ENCODE data around the gene ATP1A4. TPM values are rescaled to one million over a fixed set of nuclear protein-coding genes. Genes with fewer than 3 reads are reported as not detected.
"Not testable (repeated sequence)": the region's sequence is repeated elsewhere in the genome, so short reads cannot be mapped to it uniquely, and the experiment has no call there.

ATP1A4 gene
- total RNA-seq, 1 donor from 2014 or later, result not detected

GRCh38 chr1:160124705-160125478, 26.5 kb upstream of the ATP1A4 start:
- DNase-seq, result no peak

- no peak for DNase-seq
These were observed 25.7 kb upstream of the ATP1A4 start for GRCh38 chr1:160125746-160126145.

GRCh38 chr1:160126342-160126741, 25.1 kb upstream of the ATP1A4 start:
- not testable (repeated sequence) for DNase-seq

GRCh38 chr1:160127381-160127780, 24.0 kb upstream of the ATP1A4 start:
- no peak for DNase-seq

GRCh38 chr1:160127865-160128523, 23.4 kb upstream of the ATP1A4 start:
- DNase-seq, result no peak

- no peak for DNase-seq
These were observed 22.8 kb upstream of the ATP1A4 start for GRCh38 chr1:160128636-160129035.

- no peak for DNase-seq
These were observed 22.4 kb upstream of the ATP1A4 start for GRCh38 chr1:160129046-160129445.

- no peak for DNase-seq
These were observed 21.8 kb upstream of the ATP1A4 start for GRCh38 chr1:160129558-160129957.

GRCh38 chr1:160129966-160130365, 21.4 kb upstream of the ATP1A4 start:
- DNase-seq, result no peak

- DNase-seq, result no peak
These were observed 20.9 kb upstream of the ATP1A4 start for GRCh38 chr1:160130486-160130885.

GRCh38 chr1:160130939-160131338, 20.5 kb upstream of the ATP1A4 start:
- DNase-seq, result no peak

- DNase-seq, result no peak
These were observed 19.4 kb upstream of the ATP1A4 start for GRCh38 chr1:160131803-160132565.

- no peak for DNase-seq
These were observed 17.2 kb upstream of the ATP1A4 start for GRCh38 chr1:160133990-160134770.

- DNase-seq, result no peak
These were observed 16.4 kb upstream of the ATP1A4 start for GRCh38 chr1:160134791-160135572.

GRCh38 chr1:160136121-160136925, 15.1 kb upstream of the ATP1A4 start:
- DNase-seq, result no peak

- DNase-seq, result no peak
These were observed 14.5 kb upstream of the ATP1A4 start for GRCh38 chr1:160136926-160137200.

- no peak for DNase-seq
These were observed 14.1 kb upstream of the ATP1A4 start for GRCh38 chr1:160137216-160137862.

- no peak for DNase-seq
These were observed 11.6 kb upstream of the ATP1A4 start for GRCh38 chr1:160139840-160140239.

- DNase-seq, result no peak
These were observed 7.7 kb upstream of the ATP1A4 start for GRCh38 chr1:160143695-160144094.

GRCh38 chr1:160144921-160145320, 6.5 kb upstream of the ATP1A4 start:
- no peak for DNase-seq

Data from skin of body (tissue), 2 donors.